H9 (cell line): ENCODE measurements around the gene RPS14. TPM values are rescaled to one million over a fixed set of nuclear protein-coding genes. Genes with fewer than 3 reads are reported as not detected.

Experiments used
- DNase-seq: peaks from one replicate; pipeline ENCODE4 v3.0.0-alpha.2; 2017
- H2AFZ ChIP-seq: one replicate; pipeline ENCODE4 v1.6.1; 2013; ENCODE audit warnings: mild to moderate bottlenecking, low read length, control low read depth, moderate library complexity
- H2AK5ac ChIP-seq: 2 replicates; pipeline ENCODE4 v1.6.1; 2013; ENCODE audit warnings: low read length, control low read depth, mixed read lengths; ENCODE audit not compliant: insufficient read length
- H2BK120ac ChIP-seq: one replicate; pipeline ENCODE4 v1.6.1; 2013; ENCODE audit warnings: low read depth, mild to moderate bottlenecking, low read length, control low read depth, inconsistent platforms; ENCODE audit not compliant: poor library complexity, severe bottlenecking
- H2BK12ac ChIP-seq: 2 replicates; pipeline ENCODE4 v1.6.1; 2013; ENCODE audit warnings: low read length, control low read depth, mixed read lengths, low read depth; ENCODE audit not compliant: insufficient read length
- H2BK15ac ChIP-seq: 2 replicates; pipeline ENCODE4 v1.6.1; 2013; ENCODE audit warnings: low read depth, low read length, control low read depth
- H2BK20ac ChIP-seq: one replicate; pipeline ENCODE4 v1.6.1; 2013; ENCODE audit warnings: low read depth, mild to moderate bottlenecking, low read length, control low read depth, inconsistent platforms; ENCODE audit not compliant: poor library complexity, severe bottlenecking
- H2BK5ac ChIP-seq: 2 replicates; pipeline ENCODE4 v1.6.1; 2013; ENCODE audit warnings: low read length, control low read depth, mixed read lengths; ENCODE audit not compliant: insufficient read length
- H3K14ac ChIP-seq: 2 replicates; pipeline ENCODE4 v1.6.1; 2013; ENCODE audit warnings: low read length, control low read depth; ENCODE audit not compliant: insufficient read depth
- H3K18ac ChIP-seq: 2 replicates; pipeline ENCODE4 v1.6.1; 2013; ENCODE audit warnings: low read depth, mild to moderate bottlenecking, mixed read lengths, low read length, control low read depth; ENCODE audit not compliant: insufficient read length
- H3K23ac ChIP-seq: 2 replicates; pipeline ENCODE4 v1.6.1; 2013; ENCODE audit warnings: low read length, control low read depth, mixed read lengths, low read depth; ENCODE audit not compliant: insufficient read length
- H3K23me2 ChIP-seq: 2 replicates; pipeline ENCODE4 v1.6.1; 2013; ENCODE audit warnings: low read depth, mild to moderate bottlenecking, mixed read lengths, low read length, control low read depth; ENCODE audit not compliant: insufficient read length, poor library complexity, severe bottlenecking
- H3K27ac ChIP-seq: 2 replicates; pipeline ENCODE4 v1.5.1; 2013; ENCODE audit warnings: low read length, control low read depth, mixed read lengths, low read depth; ENCODE audit not compliant: insufficient read length
- H3K27me3 ChIP-seq: 2 replicates; pipeline ENCODE4 v1.6.1; 2013; ENCODE audit warnings: low read length, control low read depth, inconsistent platforms; ENCODE audit not compliant: insufficient read depth
- H3K4ac ChIP-seq: 2 replicates; pipeline ENCODE4 v1.6.1; 2013; ENCODE audit warnings: low read depth, mild to moderate bottlenecking, control low read depth, inconsistent platforms, low read length, moderate library complexity
- H3K4me1 ChIP-seq: 2 replicates; pipeline ENCODE4 v1.6.1; 2013; ENCODE audit warnings: low read length, control low read depth, inconsistent platforms; ENCODE audit not compliant: insufficient read depth
- H3K4me2 ChIP-seq: 2 replicates; pipeline ENCODE4 v1.6.1; 2013; ENCODE audit warnings: low read length, control low read depth, mixed read lengths; ENCODE audit not compliant: insufficient read length, insufficient read depth
- H3K56ac ChIP-seq: 2 replicates; pipeline ENCODE4 v1.6.1; 2013; ENCODE audit warnings: low read depth, mild to moderate bottlenecking, mixed read lengths, low read length, control low read depth; ENCODE audit not compliant: insufficient read length
- H3K79me1 ChIP-seq: 2 replicates; pipeline ENCODE4 v1.6.1; 2013; ENCODE audit warnings: low read depth, mild to moderate bottlenecking, moderate library complexity, low read length, control low read depth, inconsistent platforms; ENCODE audit not compliant: insufficient read depth, poor library complexity, severe bottlenecking
- H3K79me2 ChIP-seq: 2 replicates; pipeline ENCODE4 v1.6.1; 2013; ENCODE audit warnings: low read length, control low read depth, inconsistent platforms; ENCODE audit not compliant: insufficient read depth
- H3K9ac ChIP-seq: 2 replicates; pipeline ENCODE4 v1.6.1; 2013; ENCODE audit warnings: low read length, control low read depth, mixed read lengths; ENCODE audit not compliant: insufficient read length; ENCODE audit errors: extremely low read depth
- H3K9me3 ChIP-seq: one replicate; pipeline ENCODE4 v1.6.1; 2013; ENCODE audit warnings: low read depth, low read length, inconsistent platforms; ENCODE audit not compliant: control insufficient read depth
- H3T11ph ChIP-seq: one replicate; pipeline ENCODE4 v1.6.1; 2013; ENCODE audit warnings: mild to moderate bottlenecking, low read length, control low read depth, inconsistent platforms
- H4K20me1 ChIP-seq: one replicate; pipeline ENCODE4 v1.6.1; 2013; ENCODE audit not compliant: control insufficient read depth, insufficient read length, insufficient read depth
- H4K5ac ChIP-seq: 2 replicates; pipeline ENCODE4 v1.6.1; 2013; ENCODE audit warnings: low read depth, mild to moderate bottlenecking, mixed read lengths, low read length, control low read depth; ENCODE audit not compliant: insufficient read length
- H4K8ac ChIP-seq: replicated peaks from 2 replicates; pipeline ENCODE4 v1.6.1; 2013; ENCODE audit warnings: low read length, control low read depth, mixed read lengths, low read depth; ENCODE audit not compliant: insufficient read length
- H4K91ac ChIP-seq: 2 replicates; pipeline ENCODE4 v1.6.1; 2013; ENCODE audit warnings: low read depth, mild to moderate bottlenecking, moderate library complexity, mixed read lengths, low read length, control low read depth; ENCODE audit not compliant: insufficient read length
- H3K27ac Mint-ChIP-seq, 3 experiments: 2 replicates in 2 of 3; 3 replicates in 1 of 3; pipeline ENCODE4 v1.8.0; 2020 to 2021; ENCODE audit warnings: mixed read lengths in 3 of 3, mild to moderate bottlenecking in 1 of 3, moderate library complexity in 1 of 3
- H3K27me3 Mint-ChIP-seq: 2 replicates; pipeline ENCODE4 v1.8.0; 2021; ENCODE audit warnings: low read depth, mild to moderate bottlenecking, moderate library complexity, mixed read lengths
- H3K36me3 Mint-ChIP-seq, 3 experiments: 2 replicates in 2 of 3; 3 replicates in 1 of 3; pipeline ENCODE4 v1.8.0; 2020 to 2021; ENCODE audit warnings: low read depth in 3 of 3, mixed read lengths in 3 of 3; ENCODE audit not compliant: insufficient read depth in 1 of 3
- H3K4me1 Mint-ChIP-seq, 2 experiments: 2 replicates each; pipeline ENCODE4 v1.8.0; 2020; ENCODE audit warnings: mixed read lengths in 2 of 2
- H3K4me3 Mint-ChIP-seq, 2 experiments: 2 replicates in 1 of 2; 3 replicates in 1 of 2; pipeline ENCODE4 v1.8.0; 2020 to 2021; ENCODE audit warnings: mild to moderate bottlenecking in 2 of 2, mixed read lengths in 2 of 2, moderate library complexity in 1 of 2
- H3K9me3 Mint-ChIP-seq, 2 experiments: 2 replicates in 1 of 2; 3 replicates in 1 of 2; pipeline ENCODE4 v1.8.0; 2020; ENCODE audit warnings: mild to moderate bottlenecking in 2 of 2, mixed read lengths in 2 of 2, moderate library complexity in 1 of 2
- CTCF ChIP-seq: fragments of 200-600 bp; sonication (generic); conservative IDR thresholded peaks from 3 replicates; pipeline ENCODE4 v1.8.0; 2021; ENCODE audit warnings: antibody characterized with exemption, mild to moderate bottlenecking
- WGBS: extraction: QIAGEN DNeasy Blood & Tissue Kit; methylation state at CpG from one replicate; pipeline ENCODE4 v1.1.7; 2013; ENCODE audit warnings: missing lambda C conversion rate, low lambda C conversion rate, mixed read lengths; ENCODE audit not compliant: insufficient read length; ENCODE audit errors: extremely low coverage; 5-methylcytosine and 5-hydroxymethylcytosine counted together
- total RNA-seq: library from RNA; stranded (reverse); gene quantifications from 2 replicates; pipeline ENCODE4 v1.2.1, GENCODE V29; 2021

Gene RPS14
- total RNA-seq, 1 experiment from 2014 or later: 2,533 TPM

- H2BK5ac ChIP-seq: no peak overlapping the region
- no peak overlapping the region for H3K9ac ChIP-seq
- Mint-ChIP-seq H3K27ac (peak overlapping the region in 1 of 3 experiments; percentile 80; a peak in 1 of 7 replicates), H3K27me3 (no peaks in the 10 kb centered on the region), H3K9me3 (no peaks in the 10 kb centered on the region), H3K4me1 (peaks cover 62 to 63% of the 10 kb centered on the region in 2 experiments), H3K4me3 (no peak overlapping the region), H3K36me3 (peaks cover 2 to 13% (median 4%) of the 10 kb centered on the region in 3 experiments; a peak in 4 of 7 replicates)
- no peak overlapping the region for H2AFZ ChIP-seq
- H3K14ac ChIP-seq: no peak overlapping the region
- no peak overlapping the region for H2AK5ac ChIP-seq
- no peaks in the 10 kb centered on the region for H3K9me3 ChIP-seq
- WGBS: no CpG with 5 or more reads among the region's 6 CpGs
- H3K79me2 ChIP-seq: peaks cover 30% of the 10 kb centered on the region; the same call in 1 of the 2 replicates
- H3K4me1 ChIP-seq: peaks cover 17% of the 10 kb centered on the region
- H3K23me2 ChIP-seq: no peaks in the 10 kb centered on the region
- H3T11ph ChIP-seq: no peak overlapping the region
- no peak for DNase-seq
- H2BK120ac ChIP-seq: no peak overlapping the region
- H3K56ac ChIP-seq: no peak overlapping the region
- no peak overlapping the region for H4K8ac ChIP-seq
- H3K23ac ChIP-seq: no peak overlapping the region
- H3K4ac ChIP-seq: no peak overlapping the region
- no peak overlapping the region for H2BK20ac ChIP-seq
- no peak overlapping the region for H3K27ac ChIP-seq
- no peak for TF ChIP-seq CTCF
- H2BK12ac ChIP-seq: no peak overlapping the region
- H4K5ac ChIP-seq: no peak overlapping the region
- no peak overlapping the region for H3K18ac ChIP-seq
- H4K20me1 ChIP-seq: peaks cover 2% of the 10 kb centered on the region
- no peak overlapping the region for H2BK15ac ChIP-seq
- no peak overlapping the region for H3K4me2 ChIP-seq
- H3K27me3 ChIP-seq: no peaks in the 10 kb centered on the region
- H4K91ac ChIP-seq: no peak overlapping the region
- H3K79me1 ChIP-seq: peaks cover 10% of the 10 kb centered on the region
Measured at GRCh38 chr5:150492621-150493020, 43.1 kb upstream of the RPS14 start.
